ENCODE results near the gene ISYNA1.

ISYNA1 gene

GRCh38 chr19:18423258-18424020, 14.5 kb downstream of the ISYNA1 start:
- H3K27ac Mint-ChIP-seq: no peak overlapping the region
- ATAC-seq (no peak), DNase-seq (no peak)
- H3K4me1 Mint-ChIP-seq: peaks cover 92% of the 10 kb centered on the region
- H3K4me3 Mint-ChIP-seq: no peak overlapping the region
- H3K27me3 Mint-ChIP-seq: peaks cover 4% of the 10 kb centered on the region
- no peaks in the 10 kb centered on the region for H3K9me3 Mint-ChIP-seq

GRCh38 chr19:18422530-18423191, 15.3 kb downstream of the ISYNA1 start:
- peaks cover 12% of the 10 kb centered on the region for H3K27me3 Mint-ChIP-seq
- no peaks in the 10 kb centered on the region for H3K9me3 Mint-ChIP-seq
- ATAC-seq: no peak
- no peak overlapping the region for H3K27ac Mint-ChIP-seq
- peak overlapping the region; percentile 5 to 87 for H3K4me3 Mint-ChIP-seq
- no peak for DNase-seq
- peaks cover 92% of the 10 kb centered on the region for H3K4me1 Mint-ChIP-seq

- DNase-seq (peak in 1 of 2 donors; percentile 21), ATAC-seq (no peak)
- peaks cover 91% of the 10 kb centered on the region for H3K4me1 Mint-ChIP-seq
- peak overlapping the region in 1 of 2 donors; percentile 36 for H3K27ac Mint-ChIP-seq
- peaks cover 22% of the 10 kb centered on the region for H3K27me3 Mint-ChIP-seq
- H3K9me3 Mint-ChIP-seq: no peaks in the 10 kb centered on the region
- H3K4me3 Mint-ChIP-seq: peak overlapping the region; percentile 87
Observed at GRCh38 chr19:18421371-18421959, 16.5 kb downstream of the ISYNA1 start.

- DNase-seq (peak in 1 of 2 donors; percentile 14), ATAC-seq (no peak)
- Mint-ChIP-seq H3K4me3 (peak overlapping the region; percentile 87), H3K27ac (no peak overlapping the region), H3K27me3 (peaks cover 28% of the 10 kb centered on the region), H3K4me1 (peaks cover 91% of the 10 kb centered on the region), H3K9me3 (no peaks in the 10 kb centered on the region)
Observed at GRCh38 chr19:18420930-18421329, 17.0 kb downstream of the ISYNA1 start.

- peak; percentile 53 to 58 for DNase-seq
- peak overlapping the region; percentile 87 for H3K4me3 Mint-ChIP-seq
Observed at GRCh38 chr19:18419699-18420460, 18.1 kb downstream of the ISYNA1 start.

GRCh38 chr19:18419195-18419698, 18.7 kb downstream of the ISYNA1 start, which contains the start of gene SSBP4:
TSS of gene SSBP4 (plus strand) at chr19:18419398. CDS start at chr19:18419649, 251 bp downstream.
- H3K27ac Mint-ChIP-seq: peak within 1 kb of the TSS; percentile 52 to 76
- peak; percentile 69 for ATAC-seq
- H3K4me3 Mint-ChIP-seq: peak within 1 kb of the TSS; percentile 87
- no peaks in the 10 kb centered on the region for H3K9me3 Mint-ChIP-seq
- peaks cover 38% of the 10 kb centered on the region for H3K27me3 Mint-ChIP-seq
- H3K4me1 Mint-ChIP-seq: peaks cover 91% of the 10 kb centered on the region
- peak; percentile 77 to 79 for DNase-seq

More at GRCh38 chr19:18419699-18420460, 18.1 kb downstream of the ISYNA1 start:
- Mint-ChIP-seq H3K27ac (peak overlapping the region; percentile 14 to 76), H3K27me3 (peaks cover 36% of the 10 kb centered on the region), H3K9me3 (no peaks in the 10 kb centered on the region), H3K4me1 (peaks cover 91% of the 10 kb centered on the region)
- ATAC-seq: peak; percentile 58

- H3K4me3 Mint-ChIP-seq: peak overlapping the region; percentile 75 to 87
- peak in 1 of 2 donors; percentile 50 for DNase-seq
- H3K9me3 Mint-ChIP-seq: no peaks in the 10 kb centered on the region
- peaks cover 44% of the 10 kb centered on the region for H3K27me3 Mint-ChIP-seq
- H3K4me1 Mint-ChIP-seq: peaks cover 89% of the 10 kb centered on the region
- ATAC-seq: peak; percentile 32
- peak overlapping the region; percentile 52 to 74 for H3K27ac Mint-ChIP-seq
Observed at GRCh38 chr19:18418483-18419194, 19.3 kb downstream of the ISYNA1 start.

GRCh38 chr19:18418029-18418482, 19.9 kb downstream of the ISYNA1 start:
- peaks cover 83% of the 10 kb centered on the region for H3K4me1 Mint-ChIP-seq

GRCh38 chr19:18417250-18418028, 20.5 kb downstream of the ISYNA1 start:
- ATAC-seq (peak; percentile 11), DNase-seq (peak in 1 of 2 donors; percentile 47)
- peaks cover 56% of the 10 kb centered on the region for H3K27me3 Mint-ChIP-seq
- H3K4me3 Mint-ChIP-seq: peak overlapping the region; percentile 92
- peaks cover 77% of the 10 kb centered on the region for H3K4me1 Mint-ChIP-seq
- no peaks in the 10 kb centered on the region for H3K9me3 Mint-ChIP-seq
- peak overlapping the region; percentile 59 to 89 for H3K27ac Mint-ChIP-seq

More at GRCh38 chr19:18418029-18418482, 19.9 kb downstream of the ISYNA1 start:
- H3K9me3 Mint-ChIP-seq: no peaks in the 10 kb centered on the region
- ATAC-seq: peak; percentile 0
- DNase-seq: peak in 1 of 2 donors; percentile 50
- peak overlapping the region in 1 of 2 donors; percentile 59 for H3K27ac Mint-ChIP-seq
- H3K4me3 Mint-ChIP-seq: peak overlapping the region; percentile 75 to 87
- peaks cover 50% of the 10 kb centered on the region for H3K27me3 Mint-ChIP-seq

- no peaks in the 10 kb centered on the region for H3K9me3 Mint-ChIP-seq
- peaks cover 71% of the 10 kb centered on the region for H3K4me1 Mint-ChIP-seq
- peak; percentile 6 for ATAC-seq
- DNase-seq: peak in 1 of 2 donors; percentile 67
- peak overlapping the region; percentile 81 to 93 for H3K27ac Mint-ChIP-seq
- H3K27me3 Mint-ChIP-seq: peaks cover 63% of the 10 kb centered on the region
- peak overlapping the region; percentile 92 for H3K4me3 Mint-ChIP-seq
Observed at GRCh38 chr19:18416778-18417249, 21.1 kb downstream of the ISYNA1 start.

- DNase-seq: peak in 1 of 2 donors; percentile 20
- Mint-ChIP-seq H3K4me3 (peak overlapping the region; percentile 92), H3K4me1 (peaks cover 62% of the 10 kb centered on the region), H3K27ac (no peak overlapping the region), H3K27me3 (peaks cover 77% of the 10 kb centered on the region), H3K9me3 (no peaks in the 10 kb centered on the region)
- ATAC-seq: no peak
Observed at GRCh38 chr19:18415178-18415867, 22.6 kb downstream of the ISYNA1 start.

GRCh38 chr19:18414504-18415177, 23.3 kb downstream of the ISYNA1 start:
- no peaks in the 10 kb centered on the region for H3K9me3 Mint-ChIP-seq
- DNase-seq: peak in 1 of 2 donors; percentile 28
- ATAC-seq: no peak
- H3K27ac Mint-ChIP-seq: no peak overlapping the region
- H3K4me3 Mint-ChIP-seq: peak overlapping the region; percentile 75 to 84
- peaks cover 77% of the 10 kb centered on the region for H3K27me3 Mint-ChIP-seq
- peaks cover 61% of the 10 kb centered on the region for H3K4me1 Mint-ChIP-seq
